ENCODE results near the gene STEAP1.
"Not testable (repeated sequence)": the region's sequence is repeated elsewhere in the genome, so short reads cannot be mapped to it uniquely, and the experiment has no call there.

The STEAP1 gene

GRCh38 chr7:90175667-90176066 is 21.4 kb downstream of the STEAP1 start:
- Histone ChIP-seq H3K27ac (ENCODE audit: low read depth, low read length) (no peak overlapping the region), H3K27me3 (ENCODE audit: insufficient read depth, low read length) (no peaks in the 10 kb centered on the region), H3K4me1 (ENCODE audit: control insufficient read depth, insufficient read depth, low read length, unreplicated experiment) (peaks cover 33% of the 10 kb centered on the region), H2AFZ (ENCODE audit: low read length, unreplicated experiment) (no peak overlapping the region), H3K79me2 (ENCODE audit: control insufficient read depth, insufficient read depth, low read length, unreplicated experiment) (no peaks in the 10 kb centered on the region), H3K36me3 (ENCODE audit: insufficient read depth, low read length) (no peaks in the 10 kb centered on the region; the same call in 1 of the 2 replicates), H3K4me3 (ENCODE audit: low read depth, low read length) (no peak overlapping the region)

GRCh38 chr7:90176195-90176594 is 21.9 kb downstream of the STEAP1 start:
- Histone ChIP-seq H3K79me2 (ENCODE audit: control insufficient read depth, insufficient read depth, low read length, unreplicated experiment) (no peaks in the 10 kb centered on the region), H3K27me3 (ENCODE audit: insufficient read depth, low read length) (no peaks in the 10 kb centered on the region), H3K27ac (ENCODE audit: low read depth, low read length) (no peak overlapping the region), H3K4me1 (ENCODE audit: control insufficient read depth, insufficient read depth, low read length, unreplicated experiment) (peaks cover 34% of the 10 kb centered on the region), H3K4me3 (ENCODE audit: low read depth, low read length) (no peak overlapping the region), H2AFZ (ENCODE audit: low read length, unreplicated experiment) (no peak overlapping the region), H3K36me3 (ENCODE audit: insufficient read depth, low read length) (no peaks in the 10 kb centered on the region; the same call in 1 of the 2 replicates)

GRCh38 chr7:90178166-90178565 is 23.9 kb downstream of the STEAP1 start:
- H3K36me3 ChIP-seq (ENCODE audit: insufficient read depth, low read length) = no peaks in the 10 kb centered on the region
- peak overlapping the region; percentile 91 for H3K27ac ChIP-seq (ENCODE audit: low read depth, low read length)
- H3K27me3 ChIP-seq (ENCODE audit: insufficient read depth, low read length) = no peaks in the 10 kb centered on the region
- no peaks in the 10 kb centered on the region for H3K79me2 ChIP-seq (ENCODE audit: control insufficient read depth, insufficient read depth, low read length, unreplicated experiment)
- no peak overlapping the region for H2AFZ ChIP-seq (ENCODE audit: low read length, unreplicated experiment)
- H3K4me3 ChIP-seq (ENCODE audit: low read depth, low read length) = no peak overlapping the region
- peaks cover 34% of the 10 kb centered on the region for H3K4me1 ChIP-seq (ENCODE audit: control insufficient read depth, insufficient read depth, low read length, unreplicated experiment)

GRCh38 chr7:90178679-90179278 is 24.5 kb downstream of the STEAP1 start:
- Histone ChIP-seq H3K27ac (ENCODE audit: low read depth, low read length) (peak overlapping the region; percentile 91), H3K27me3 (ENCODE audit: insufficient read depth, low read length) (no peaks in the 10 kb centered on the region), H3K4me1 (ENCODE audit: control insufficient read depth, insufficient read depth, low read length, unreplicated experiment) (peaks cover 34% of the 10 kb centered on the region), H3K79me2 (ENCODE audit: control insufficient read depth, insufficient read depth, low read length, unreplicated experiment) (no peaks in the 10 kb centered on the region), H2AFZ (ENCODE audit: low read length, unreplicated experiment) (no peak overlapping the region), H3K4me3 (ENCODE audit: low read depth, low read length) (peak overlapping the region; percentile 42), H3K36me3 (ENCODE audit: insufficient read depth, low read length) (no peaks in the 10 kb centered on the region)

GRCh38 chr7:90180011-90180585 is 25.8 kb downstream of the STEAP1 start:
- peak overlapping the region; percentile 91 for H3K27ac ChIP-seq (ENCODE audit: low read depth, low read length)
- no peaks in the 10 kb centered on the region for H3K27me3 ChIP-seq (ENCODE audit: insufficient read depth, low read length)
- H3K36me3 ChIP-seq (ENCODE audit: insufficient read depth, low read length) = no peaks in the 10 kb centered on the region
- no peaks in the 10 kb centered on the region for H3K79me2 ChIP-seq (ENCODE audit: control insufficient read depth, insufficient read depth, low read length, unreplicated experiment)
- H3K4me3 ChIP-seq (ENCODE audit: low read depth, low read length) = peak overlapping the region; percentile 42
- H2AFZ ChIP-seq (ENCODE audit: low read length, unreplicated experiment) = peak overlapping the region; percentile 90
- peaks cover 34% of the 10 kb centered on the region for H3K4me1 ChIP-seq (ENCODE audit: control insufficient read depth, insufficient read depth, low read length, unreplicated experiment)

GRCh38 chr7:90180649-90181048 is 26.4 kb downstream of the STEAP1 start:
- no peaks in the 10 kb centered on the region for H3K79me2 ChIP-seq (ENCODE audit: control insufficient read depth, insufficient read depth, low read length, unreplicated experiment)
- H3K27me3 ChIP-seq (ENCODE audit: insufficient read depth, low read length) = no peaks in the 10 kb centered on the region
- peaks cover 34% of the 10 kb centered on the region for H3K4me1 ChIP-seq (ENCODE audit: control insufficient read depth, insufficient read depth, low read length, unreplicated experiment)
- H3K4me3 ChIP-seq (ENCODE audit: low read depth, low read length) = peak overlapping the region; percentile 42
- H2AFZ ChIP-seq (ENCODE audit: low read length, unreplicated experiment) = peak overlapping the region; percentile 20
- H3K36me3 ChIP-seq (ENCODE audit: insufficient read depth, low read length) = no peaks in the 10 kb centered on the region
- H3K27ac ChIP-seq (ENCODE audit: low read depth, low read length) = peak overlapping the region; percentile 91

- Histone ChIP-seq H3K36me3 (ENCODE audit: insufficient read depth, low read length) (no peaks in the 10 kb centered on the region), H2AFZ (ENCODE audit: low read length, unreplicated experiment) (no peak overlapping the region), H3K4me3 (ENCODE audit: low read depth, low read length) (no peak overlapping the region), H3K4me1 (ENCODE audit: control insufficient read depth, insufficient read depth, low read length, unreplicated experiment) (peaks cover 34% of the 10 kb centered on the region), H3K27ac (ENCODE audit: low read depth, low read length) (no peak overlapping the region), H3K79me2 (ENCODE audit: control insufficient read depth, insufficient read depth, low read length, unreplicated experiment) (no peaks in the 10 kb centered on the region), H3K27me3 (ENCODE audit: insufficient read depth, low read length) (no peaks in the 10 kb centered on the region)
These were observed 27.2 kb downstream of the STEAP1 start for GRCh38 chr7:90181485-90181884.

GRCh38 chr7:90186290-90186689 is 32.0 kb downstream of the STEAP1 start:
- not testable (repeated sequence) for H3K4me1 ChIP-seq (ENCODE audit: control insufficient read depth, insufficient read depth, low read length, unreplicated experiment); H3K36me3 ChIP-seq (ENCODE audit: insufficient read depth, low read length); H3K79me2 ChIP-seq (ENCODE audit: control insufficient read depth, insufficient read depth, low read length, unreplicated experiment); H2AFZ ChIP-seq (ENCODE audit: low read length, unreplicated experiment); H3K27me3 ChIP-seq (ENCODE audit: insufficient read depth, low read length); H3K4me3 ChIP-seq (ENCODE audit: low read depth, low read length); H3K27ac ChIP-seq (ENCODE audit: low read depth, low read length)

- Histone ChIP-seq H3K27me3 (ENCODE audit: insufficient read depth, low read length) (no peaks in the 10 kb centered on the region), H2AFZ (ENCODE audit: low read length, unreplicated experiment) (no peak overlapping the region), H3K27ac (ENCODE audit: low read depth, low read length) (no peak overlapping the region), H3K4me1 (ENCODE audit: control insufficient read depth, insufficient read depth, low read length, unreplicated experiment) (no peaks in the 10 kb centered on the region), H3K4me3 (ENCODE audit: low read depth, low read length) (no peak overlapping the region), H3K36me3 (ENCODE audit: insufficient read depth, low read length) (no peaks in the 10 kb centered on the region; the same call in 1 of the 2 replicates), H3K79me2 (ENCODE audit: control insufficient read depth, insufficient read depth, low read length, unreplicated experiment) (no peaks in the 10 kb centered on the region)
These were observed 33.3 kb downstream of the STEAP1 start for GRCh38 chr7:90187507-90188050.

GRCh38 chr7:90188281-90188680 is 34.0 kb downstream of the STEAP1 start:
- no peak overlapping the region for H3K27ac ChIP-seq (ENCODE audit: low read depth, low read length)
- no peak overlapping the region for H2AFZ ChIP-seq (ENCODE audit: low read length, unreplicated experiment)
- no peaks in the 10 kb centered on the region; the same call in 1 of the 2 replicates for H3K36me3 ChIP-seq (ENCODE audit: insufficient read depth, low read length)
- no peaks in the 10 kb centered on the region for H3K4me1 ChIP-seq (ENCODE audit: control insufficient read depth, insufficient read depth, low read length, unreplicated experiment)
- no peaks in the 10 kb centered on the region for H3K27me3 ChIP-seq (ENCODE audit: insufficient read depth, low read length)
- H3K4me3 ChIP-seq (ENCODE audit: low read depth, low read length) = no peak overlapping the region
- no peaks in the 10 kb centered on the region for H3K79me2 ChIP-seq (ENCODE audit: control insufficient read depth, insufficient read depth, low read length, unreplicated experiment)

GRCh38 chr7:90190995-90191394 is 36.7 kb downstream of the STEAP1 start:
- H3K27ac ChIP-seq (ENCODE audit: low read depth, low read length) = no peak overlapping the region

More at GRCh38 chr7:90190995-90191394, 36.7 kb downstream of the STEAP1 start:
- Histone ChIP-seq H3K4me3 (ENCODE audit: low read depth, low read length) (no peak overlapping the region), H3K36me3 (ENCODE audit: insufficient read depth, low read length) (no peaks in the 10 kb centered on the region; the same call in 1 of the 2 replicates), H2AFZ (ENCODE audit: low read length, unreplicated experiment) (no peak overlapping the region), H3K79me2 (ENCODE audit: control insufficient read depth, insufficient read depth, low read length, unreplicated experiment) (no peaks in the 10 kb centered on the region), H3K27me3 (ENCODE audit: insufficient read depth, low read length) (no peaks in the 10 kb centered on the region), H3K4me1 (ENCODE audit: control insufficient read depth, insufficient read depth, low read length, unreplicated experiment) (no peaks in the 10 kb centered on the region)
